ENCODE results near the gene ABCB10.

DNA sequence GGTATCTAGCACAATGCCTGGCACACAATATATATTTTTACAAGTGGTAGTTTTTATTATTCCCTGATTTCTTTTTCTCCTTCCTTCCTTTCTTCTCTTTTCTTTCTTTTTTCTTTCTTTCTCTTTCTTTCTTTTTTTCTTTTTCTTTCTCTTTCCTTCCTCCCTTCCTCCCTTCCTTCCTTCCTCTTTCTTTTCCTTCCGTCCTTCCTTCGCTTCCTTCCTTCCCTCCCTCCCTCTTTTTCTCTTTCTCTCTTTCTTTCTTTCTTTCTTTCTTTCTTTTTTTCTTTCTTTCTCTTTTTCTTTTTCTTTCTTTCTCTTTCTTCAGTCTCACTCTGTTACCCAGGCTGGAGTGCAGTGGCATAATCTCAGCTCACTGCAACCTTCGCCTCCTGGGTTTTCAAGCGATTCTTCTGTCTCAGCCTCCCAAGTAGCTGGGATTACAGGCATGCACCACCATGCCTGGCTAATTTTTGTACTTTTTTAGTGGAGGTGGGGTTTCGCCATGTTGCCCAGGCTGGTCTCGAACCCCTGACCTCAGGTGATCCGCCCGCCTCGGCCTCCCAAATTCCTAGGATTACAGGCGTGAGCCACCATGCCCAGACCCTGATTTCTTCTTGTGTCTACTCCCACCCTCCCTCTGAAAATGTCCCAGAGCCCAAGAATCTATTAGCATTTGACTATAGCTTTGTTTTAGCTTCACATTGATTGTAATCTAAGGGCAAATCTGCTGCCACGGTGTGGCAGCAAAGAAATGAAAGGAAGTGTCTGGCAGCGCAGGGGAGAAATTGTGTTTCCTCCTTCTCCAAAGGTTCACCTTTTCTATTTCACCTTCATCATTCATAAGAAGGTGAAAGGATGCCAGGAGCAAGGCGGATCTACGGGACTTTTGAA, 19.9 kb upstream of the ABCB10 start:
- TF ChIP-seq, protein P1, sequence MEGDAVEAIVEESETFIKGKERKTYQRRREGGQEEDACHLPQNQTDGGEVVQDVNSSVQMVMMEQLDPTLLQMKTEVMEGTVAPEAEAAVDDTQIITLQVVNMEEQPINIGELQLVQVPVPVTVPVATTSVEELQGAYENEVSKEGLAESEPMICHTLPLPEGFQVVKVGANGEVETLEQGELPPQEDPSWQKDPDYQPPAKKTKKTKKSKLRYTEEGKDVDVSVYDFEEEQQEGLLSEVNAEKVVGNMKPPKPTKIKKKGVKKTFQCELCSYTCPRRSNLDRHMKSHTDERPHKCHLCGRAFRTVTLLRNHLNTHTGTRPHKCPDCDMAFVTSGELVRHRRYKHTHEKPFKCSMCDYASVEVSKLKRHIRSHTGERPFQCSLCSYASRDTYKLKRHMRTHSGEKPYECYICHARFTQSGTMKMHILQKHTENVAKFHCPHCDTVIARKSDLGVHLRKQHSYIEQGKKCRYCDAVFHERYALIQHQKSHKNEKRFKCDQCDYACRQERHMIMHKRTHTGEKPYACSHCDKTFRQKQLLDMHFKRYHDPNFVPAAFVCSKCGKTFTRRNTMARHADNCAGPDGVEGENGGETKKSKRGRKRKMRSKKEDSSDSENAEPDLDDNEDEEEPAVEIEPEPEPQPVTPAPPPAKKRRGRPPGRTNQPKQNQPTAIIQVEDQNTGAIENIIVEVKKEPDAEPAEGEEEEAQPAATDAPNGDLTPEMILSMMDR (IDR thresholded peaks at IDR 0.05): peak in 1 of 4 experiments; percentile 26
- TF ChIP-seq POLR2A (IDR thresholded peaks at IDR 0.05) (no peak), POLR2AphosphoS5 (IDR thresholded peaks at IDR 0.05) (no peak)

All from prostate gland (tissue), 2 donors.